Gastrocnemius medialis (tissue), 4 donors: ENCODE measurements around the gene DIPK1C.

Source experiments
- POLR2A ChIP-seq, 2 donors: fragments of 450-650 bp; IDR thresholded peaks; one replicate each; pipeline ENCODE4 v1.6.1; 2017; ENCODE audit warnings: antibody characterized with exemption in 2 of 2, mild to moderate bottlenecking in 2 of 2, moderate library complexity in 2 of 2
- TF ChIP-seq, protein P1 (sequence below), 5 experiments: fragments of 450-650 bp in 3 of 5; fragments of 200-600 bp in 2 of 5; sonication (generic) in 2 of 5; IDR thresholded peaks in 4 of 5; conservative IDR thresholded peaks in 1 of 5; 1 replicate in 4 of 5; 2 replicates in 1 of 5; pipeline ENCODE4 v1.5.1; 2016 to 2019; ENCODE audit warnings: antibody characterized with exemption in 5 of 5, mild to moderate bottlenecking in 3 of 5, moderate library complexity in 3 of 5

DNA sequence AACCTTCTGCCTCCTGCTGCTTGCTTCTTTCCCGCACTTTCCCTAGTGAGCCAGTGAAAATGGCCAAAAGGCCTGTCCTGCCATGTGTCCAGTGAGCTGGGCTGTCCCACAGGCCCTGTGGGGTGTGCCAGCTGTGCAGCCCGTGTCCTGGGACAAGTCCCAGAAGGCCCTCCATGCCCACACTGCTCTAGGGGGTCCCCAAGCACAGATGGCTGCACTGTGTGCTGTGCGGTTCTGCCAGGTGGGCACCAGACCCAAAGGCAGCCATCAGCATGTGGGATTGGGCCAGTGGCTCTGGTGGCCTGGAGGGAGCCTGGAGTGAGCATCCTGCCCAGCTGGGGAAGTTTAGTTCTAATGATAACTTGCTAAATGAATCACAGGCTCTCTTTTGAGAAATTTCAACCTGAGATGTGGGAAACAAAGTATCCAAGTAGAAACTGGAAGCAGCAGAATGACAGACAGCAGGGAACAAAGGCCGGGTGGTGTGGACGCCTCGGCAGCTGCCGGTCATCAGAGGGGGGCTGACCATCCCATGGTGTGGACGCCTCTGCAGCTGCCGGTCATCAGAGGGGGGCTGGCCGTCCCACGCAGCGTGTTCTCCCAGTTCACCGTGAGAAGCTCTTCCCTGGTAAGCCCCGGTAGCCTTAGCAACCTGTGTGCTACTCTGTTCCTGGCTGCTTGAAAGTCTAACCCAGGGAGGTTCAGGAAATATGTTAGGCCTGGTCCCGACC is 29.2 kb upstream of the DIPK1C start:
- TF ChIP-seq, protein P1, sequence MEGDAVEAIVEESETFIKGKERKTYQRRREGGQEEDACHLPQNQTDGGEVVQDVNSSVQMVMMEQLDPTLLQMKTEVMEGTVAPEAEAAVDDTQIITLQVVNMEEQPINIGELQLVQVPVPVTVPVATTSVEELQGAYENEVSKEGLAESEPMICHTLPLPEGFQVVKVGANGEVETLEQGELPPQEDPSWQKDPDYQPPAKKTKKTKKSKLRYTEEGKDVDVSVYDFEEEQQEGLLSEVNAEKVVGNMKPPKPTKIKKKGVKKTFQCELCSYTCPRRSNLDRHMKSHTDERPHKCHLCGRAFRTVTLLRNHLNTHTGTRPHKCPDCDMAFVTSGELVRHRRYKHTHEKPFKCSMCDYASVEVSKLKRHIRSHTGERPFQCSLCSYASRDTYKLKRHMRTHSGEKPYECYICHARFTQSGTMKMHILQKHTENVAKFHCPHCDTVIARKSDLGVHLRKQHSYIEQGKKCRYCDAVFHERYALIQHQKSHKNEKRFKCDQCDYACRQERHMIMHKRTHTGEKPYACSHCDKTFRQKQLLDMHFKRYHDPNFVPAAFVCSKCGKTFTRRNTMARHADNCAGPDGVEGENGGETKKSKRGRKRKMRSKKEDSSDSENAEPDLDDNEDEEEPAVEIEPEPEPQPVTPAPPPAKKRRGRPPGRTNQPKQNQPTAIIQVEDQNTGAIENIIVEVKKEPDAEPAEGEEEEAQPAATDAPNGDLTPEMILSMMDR (IDR thresholded peaks at IDR 0.05 in 4 of 5, conservative IDR thresholded peaks at IDR 0.05 in 1 of 5), result no peak
- TF ChIP-seq POLR2A (IDR thresholded peaks at IDR 0.05), result no peak
